ENCODE results near the gene TTC21A.
"Not testable (repeated sequence)": the region's sequence is repeated elsewhere in the genome, so short reads cannot be mapped to it uniquely, and the experiment has no call there.

Gene TTC21A

GRCh38 chr3:39150803-39151631, 43.5 kb downstream of the TTC21A start:
- DNase-seq (ENCODE audit: insufficient read length, low spot score) (peak; percentile 67), FAIRE-seq (no peak)
- TF ChIP-seq POLR2A (IDR thresholded peaks at IDR 0.05; ENCODE audit: low read depth, low read length) = 0 out of 2 replicates have a peak, but pooled peaks have one; percentile 23

- no peak for TF ChIP-seq POLR2A (IDR thresholded peaks at IDR 0.05; ENCODE audit: low read depth, low read length)
- FAIRE-seq = no peak
- no peak for DNase-seq (ENCODE audit: insufficient read length, low spot score)
Observed at GRCh38 chr3:39153977-39154279, 46.4 kb downstream of the TTC21A start.

- DNase-seq (ENCODE audit: insufficient read length, low spot score) (peak; percentile 33), FAIRE-seq (no peak)
- no peak for TF ChIP-seq POLR2A (IDR thresholded peaks at IDR 0.05; ENCODE audit: low read depth, low read length)
Observed at GRCh38 chr3:39154280-39155021, 47.0 kb downstream of the TTC21A start.

- no peak for DNase-seq (ENCODE audit: insufficient read length, low spot score)
- no peak for TF ChIP-seq POLR2A (IDR thresholded peaks at IDR 0.05; ENCODE audit: low read depth, low read length)
- no peak for FAIRE-seq
Observed at GRCh38 chr3:39156421-39156820, 48.9 kb downstream of the TTC21A start.

GRCh38 chr3:39157359-39157758, 49.9 kb downstream of the TTC21A start:
- TF ChIP-seq POLR2A (IDR thresholded peaks at IDR 0.05; ENCODE audit: low read depth, low read length) = no peak
- DNase-seq (ENCODE audit: insufficient read length, low spot score) (no peak), FAIRE-seq (no peak)

GRCh38 chr3:39158148-39158715, 50.8 kb downstream of the TTC21A start:
- FAIRE-seq = no peak

GRCh38 chr3:39164414-39164813, 56.9 kb downstream of the TTC21A start:
- no peak for FAIRE-seq
- no peak for TF ChIP-seq POLR2A (IDR thresholded peaks at IDR 0.05; ENCODE audit: low read depth, low read length)
- no peak for DNase-seq (ENCODE audit: insufficient read length, low spot score)

More at GRCh38 chr3:39158148-39158715, 50.8 kb downstream of the TTC21A start:
- no peak for DNase-seq (ENCODE audit: insufficient read length, low spot score)
- TF ChIP-seq POLR2A (IDR thresholded peaks at IDR 0.05; ENCODE audit: low read depth, low read length) = no peak

- no peak for TF ChIP-seq POLR2A (IDR thresholded peaks at IDR 0.05; ENCODE audit: low read depth, low read length)
- FAIRE-seq (no peak), DNase-seq (ENCODE audit: insufficient read length, low spot score) (no peak)
Observed at GRCh38 chr3:39165518-39165917, 58.0 kb downstream of the TTC21A start.

- FAIRE-seq = peak; percentile 81
- no peak for TF ChIP-seq POLR2A (IDR thresholded peaks at IDR 0.05; ENCODE audit: low read depth, low read length)
- peak; percentile 51 for DNase-seq (ENCODE audit: insufficient read length, low spot score)
Observed at GRCh38 chr3:39166134-39166710, 58.7 kb downstream of the TTC21A start.

- no peak for TF ChIP-seq POLR2A (IDR thresholded peaks at IDR 0.05; ENCODE audit: low read depth, low read length)
- no peak for DNase-seq (ENCODE audit: insufficient read length, low spot score)
- FAIRE-seq = no peak
Observed at GRCh38 chr3:39166932-39167532, 59.6 kb downstream of the TTC21A start.

- FAIRE-seq (no peak), DNase-seq (ENCODE audit: insufficient read length, low spot score) (no peak)
- no peak for TF ChIP-seq POLR2A (IDR thresholded peaks at IDR 0.05; ENCODE audit: low read depth, low read length)
Observed at GRCh38 chr3:39168156-39168780, 60.8 kb downstream of the TTC21A start.

GRCh38 chr3:39169712-39170111, 62.2 kb downstream of the TTC21A start:
- DNase-seq (ENCODE audit: insufficient read length, low spot score) (no peak), FAIRE-seq (no peak)
- no peak for TF ChIP-seq POLR2A (IDR thresholded peaks at IDR 0.05; ENCODE audit: low read depth, low read length)

GRCh38 chr3:39170461-39170860, 63.0 kb downstream of the TTC21A start:
- FAIRE-seq (no peak), DNase-seq (ENCODE audit: insufficient read length, low spot score) (no peak)
- no peak for TF ChIP-seq POLR2A (IDR thresholded peaks at IDR 0.05; ENCODE audit: low read depth, low read length)

- DNase-seq (ENCODE audit: insufficient read length, low spot score); FAIRE-seq: not testable (repeated sequence)
Observed at GRCh38 chr3:39170877-39171276, 63.4 kb downstream of the TTC21A start.
